SHP77 (cell line): ENCODE results near the gene NSG2.

ENCODE experiments used
- DNase-seq, 2 experiments: peaks; one replicate each; lab custom pipeline; 2025; lab: John Stamatoyannopoulos, UW

Gene NSG2

DNA sequence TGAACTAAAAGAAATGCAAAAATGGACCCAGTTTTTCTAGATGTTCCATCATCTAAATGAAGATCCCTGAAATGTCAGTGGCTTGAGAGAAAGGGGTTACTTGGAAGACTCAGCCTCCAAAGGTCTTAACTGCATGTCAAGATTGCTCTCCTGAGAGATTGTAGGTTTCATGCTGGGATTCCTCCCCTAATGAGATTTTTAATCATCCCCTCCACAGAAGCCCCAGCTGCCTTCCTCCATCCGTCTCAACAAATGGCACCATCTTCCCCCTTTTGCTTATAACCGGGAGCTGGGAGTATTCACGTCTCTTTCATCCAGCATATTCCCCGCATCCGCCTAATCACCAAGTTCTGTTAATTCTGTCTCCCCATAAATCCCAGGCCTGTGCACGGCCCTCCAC lies 104.5 kb downstream of the NSG2 start:
- no peak for DNase-seq

DNA sequence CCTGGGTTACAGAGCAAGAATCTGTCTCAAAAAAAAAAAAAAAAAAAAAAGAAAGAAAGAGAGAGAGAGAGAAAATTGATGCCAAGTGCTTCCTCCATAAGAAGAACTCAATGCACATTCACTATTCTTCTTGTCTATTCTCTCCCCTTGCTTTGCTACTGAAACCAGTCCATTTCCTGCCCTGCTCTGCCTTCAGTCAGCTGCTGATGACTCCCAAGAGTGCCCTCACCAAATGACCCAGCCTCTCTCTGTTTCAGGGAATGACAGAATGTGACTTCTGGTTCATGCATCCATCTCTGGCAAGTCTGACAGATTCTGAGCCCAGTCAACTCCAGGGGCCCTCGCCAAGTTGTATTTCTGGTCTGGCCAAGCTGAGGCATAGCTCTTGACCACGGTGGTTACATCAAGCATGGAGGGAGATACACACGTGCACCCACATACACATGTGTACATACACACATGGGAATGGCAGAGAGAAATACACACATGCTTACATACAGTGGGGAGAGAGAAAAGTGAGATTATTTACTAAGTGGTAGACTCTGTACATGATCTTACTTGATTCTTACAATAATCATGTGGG lies 106.2 kb downstream of the NSG2 start:
- DNase-seq, result no peak

DNA sequence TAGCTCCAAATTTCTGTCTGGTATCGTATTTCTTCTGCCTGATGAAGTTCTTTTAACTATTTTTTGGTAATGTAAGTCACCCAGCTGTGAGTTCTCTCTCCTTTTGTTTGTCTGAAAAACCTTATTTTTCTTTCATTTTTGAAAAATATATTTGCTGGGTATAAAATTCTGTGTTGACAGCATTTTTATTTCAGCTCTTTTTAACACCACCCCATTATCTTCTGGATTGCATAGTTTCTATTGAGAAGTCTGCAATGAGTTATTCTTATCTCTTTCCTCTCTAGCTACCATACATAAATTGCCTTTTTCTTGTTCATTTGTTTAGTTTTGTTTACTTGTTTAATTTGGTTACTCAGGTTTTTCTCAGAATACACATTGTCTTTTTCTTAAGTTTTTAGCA lies 109.1 kb downstream of the NSG2 start:
- DNase-seq, result no peak

DNA sequence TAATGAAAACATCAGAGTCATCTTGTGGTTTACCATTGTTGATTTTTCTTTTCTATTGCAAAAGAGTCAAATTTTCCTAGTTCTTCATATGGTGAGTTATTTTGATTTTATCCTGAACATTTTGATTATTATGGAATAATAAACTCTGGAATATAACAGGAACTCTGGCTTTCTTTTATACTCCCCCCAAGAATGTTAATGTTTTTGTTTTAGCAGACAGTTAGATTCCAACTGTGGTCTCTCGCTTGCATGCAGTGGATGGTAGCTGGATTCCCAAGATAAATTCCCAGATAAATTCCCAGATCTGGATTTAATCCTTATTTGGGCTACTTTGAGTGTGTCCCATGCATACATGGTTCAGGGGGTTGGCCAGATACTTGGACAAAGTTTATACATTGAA lies 109.8 kb downstream of the NSG2 start:
- DNase-seq, result no peak

DNA sequence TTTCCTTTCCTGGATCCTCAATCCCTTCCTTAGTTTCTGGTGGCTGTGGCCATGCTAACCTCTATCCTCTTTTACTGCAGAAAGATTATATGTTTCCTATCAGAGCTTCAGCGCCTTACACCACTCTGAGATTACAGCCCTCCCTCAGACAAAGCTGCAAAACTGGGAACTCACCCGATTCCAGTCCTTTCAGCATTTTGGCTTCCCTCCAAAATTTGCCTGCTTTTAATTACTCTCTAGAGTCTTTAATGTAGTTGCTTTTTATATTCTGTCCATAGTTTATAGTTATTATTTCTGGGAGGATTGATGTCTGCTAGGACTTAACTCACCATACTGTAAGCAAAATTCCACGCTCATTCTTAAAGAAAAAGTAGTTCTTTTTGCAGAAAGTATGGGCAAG lies 110.2 kb downstream of the NSG2 start:
- DNase-seq, result no peak

DNA sequence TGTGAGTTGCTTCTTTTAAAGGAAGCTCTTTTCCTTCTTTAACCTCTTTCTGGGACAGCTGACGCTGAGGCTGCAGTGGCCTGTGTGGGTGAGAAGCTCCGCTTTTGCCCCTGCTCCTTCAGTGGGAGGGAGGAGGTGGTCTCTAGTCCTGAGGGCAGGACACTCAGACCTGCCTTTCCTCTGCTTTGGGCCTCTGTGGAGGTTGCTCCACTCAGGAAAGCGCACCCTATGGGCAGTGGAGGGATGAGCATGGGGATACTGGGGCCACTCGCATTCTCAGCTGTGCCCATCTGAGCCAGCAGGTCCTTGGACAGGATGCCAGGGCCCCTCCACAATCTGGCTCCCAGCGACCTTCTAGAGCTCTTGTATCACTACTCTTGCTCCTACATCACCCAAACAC lies 111.5 kb downstream of the NSG2 start:
- no peak for DNase-seq
